Activated naive CD8-positive, alpha-beta T cell treated with anti-CD3 and anti-CD28 coated beads, Interleukin-2, amount 50 U/mL, for 16 hours (primary cell): ENCODE measurements around the gene SSTR3.

Source experiments
- DNase-seq: peaks from one replicate; pipeline ENCODE4 v3.0.0-alpha.2; 2020; ENCODE audit warnings: low read depth, low spot score

Gene SSTR3

DNA sequence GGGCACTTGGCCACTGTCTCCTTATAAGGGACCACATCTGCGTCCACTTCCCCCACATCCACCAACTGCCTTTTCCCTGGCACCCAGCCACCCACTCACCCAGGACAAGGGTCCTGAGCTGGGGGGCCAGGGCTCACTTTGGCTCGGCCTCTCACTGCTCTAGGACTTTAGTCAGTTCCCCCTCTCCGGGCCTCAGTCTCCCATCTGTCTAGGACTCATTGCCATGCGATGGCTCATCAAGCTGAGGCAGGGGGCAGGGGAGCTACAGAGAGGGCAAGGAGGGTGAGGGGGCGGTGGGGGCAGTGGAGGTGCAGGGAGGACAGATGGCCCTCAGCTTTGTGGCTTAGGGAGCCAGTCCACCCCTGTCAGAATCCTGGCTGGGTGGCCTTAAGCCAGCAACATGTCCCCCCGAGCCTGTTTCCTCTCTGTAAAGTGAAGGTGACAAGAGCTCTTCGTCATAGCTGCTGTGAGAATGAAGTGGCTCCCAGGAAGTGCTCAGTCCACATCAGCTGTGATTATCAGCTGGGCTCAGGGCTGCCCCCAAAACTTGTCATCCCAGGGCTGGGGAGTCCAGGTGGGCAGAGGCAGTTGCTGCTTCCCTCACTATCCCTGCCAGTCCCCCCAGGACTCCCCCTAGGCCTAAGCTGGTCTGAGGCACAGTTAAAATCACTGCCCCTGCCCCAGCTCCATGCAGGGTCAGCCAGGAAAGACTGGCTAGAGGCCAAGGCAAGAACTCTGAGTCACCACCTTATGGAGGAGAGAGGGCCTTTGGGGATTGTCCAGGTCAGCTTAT, 16.9 kb upstream of the SSTR3 start:
- no peak for DNase-seq

DNA sequence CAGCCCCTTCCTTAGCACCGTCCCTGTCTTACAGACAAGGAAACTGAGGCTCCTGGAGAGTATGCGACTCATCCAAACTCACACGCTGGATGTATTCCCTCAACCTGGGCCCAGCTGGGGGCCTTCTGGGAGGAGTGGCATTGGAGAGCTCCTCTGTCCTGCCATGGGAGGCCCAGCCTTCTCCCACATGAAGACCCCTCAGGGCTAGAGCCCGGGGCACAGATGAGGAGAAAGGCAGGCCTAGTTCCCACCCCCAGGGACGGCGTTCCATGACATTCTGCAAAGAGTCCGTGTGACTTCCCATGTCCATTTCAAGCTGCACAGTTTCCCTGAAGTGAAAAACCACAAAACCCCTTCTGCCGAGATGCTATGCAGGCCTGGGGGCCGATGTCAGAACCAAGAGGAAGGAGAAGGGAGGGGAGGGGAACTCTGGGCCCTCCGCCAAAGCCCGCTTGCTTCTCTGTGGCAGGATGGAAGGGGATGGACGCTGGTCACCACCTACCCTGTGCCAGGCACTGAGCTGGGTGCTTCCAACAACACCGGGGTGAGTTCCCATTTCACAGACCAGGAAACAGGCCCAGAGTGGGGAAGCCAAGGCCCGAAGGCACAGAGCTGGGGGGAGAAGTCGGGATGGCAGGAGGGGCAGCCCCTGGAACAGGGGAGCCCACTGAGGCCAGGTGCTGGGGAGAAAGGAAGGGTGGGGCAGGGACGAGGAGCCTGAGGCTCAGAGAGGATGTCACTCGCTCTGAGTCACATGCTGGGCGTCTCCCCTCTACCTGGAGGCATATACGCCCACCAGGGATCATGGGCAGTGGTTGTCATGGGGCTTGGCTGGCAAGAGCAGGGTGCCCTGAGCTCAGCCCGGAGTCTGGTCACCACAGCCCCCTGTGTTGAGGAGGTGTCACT, 16.1 kb upstream of the SSTR3 start:
- no peak for DNase-seq

- DNase-seq, result no peak
Measured at GRCh38 chr22:37226514-37226913, 14.2 kb upstream of the SSTR3 start.

DNA sequence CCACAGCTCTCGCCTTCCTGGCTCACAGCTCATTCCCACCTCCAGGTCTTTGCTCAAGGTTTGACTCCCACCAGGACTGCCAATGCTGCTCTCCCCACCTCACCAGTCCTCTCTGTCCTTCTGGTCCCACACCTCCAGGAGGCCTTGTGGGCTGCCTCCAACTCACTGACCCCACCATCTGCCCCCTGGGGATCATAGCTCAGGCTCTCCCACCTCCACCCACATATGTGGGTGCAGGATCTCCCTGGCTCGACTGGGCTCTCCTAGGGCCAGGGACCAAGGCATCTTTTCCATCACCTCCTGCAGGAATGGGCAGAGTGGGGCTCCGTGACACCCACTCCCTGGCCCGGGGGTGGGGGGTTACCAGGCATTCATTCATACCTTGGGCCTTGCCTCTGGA, 13.8 kb upstream of the SSTR3 start:
- DNase-seq, result no peak

DNA sequence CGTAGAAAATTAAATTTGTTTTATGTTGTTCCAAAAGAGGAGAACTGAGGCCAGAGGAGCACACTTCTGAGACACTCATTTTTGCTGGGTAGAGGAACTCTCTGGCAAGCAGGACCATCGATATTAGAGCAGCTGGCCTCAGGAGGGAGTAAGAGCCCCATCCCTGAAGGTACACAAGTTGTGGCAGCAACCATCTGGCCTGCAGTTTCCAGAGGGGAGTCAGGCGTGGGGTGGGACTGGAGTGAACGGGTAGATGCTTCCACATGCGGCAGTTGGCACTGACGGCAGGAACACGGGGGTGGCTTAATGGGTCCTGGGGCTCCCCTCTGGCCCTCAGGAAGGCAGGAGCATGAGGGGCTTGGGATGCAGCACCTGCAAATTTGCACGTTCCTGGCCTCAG, 13.2 kb upstream of the SSTR3 start:
- DNase-seq, result no peak

GRCh38 chr22:37224757-37225420, 12.6 kb upstream of the SSTR3 start:
- DNase-seq, result no peak

GRCh38 chr22:37223965-37224551, 11.8 kb upstream of the SSTR3 start:
- DNase-seq, result no peak

DNA sequence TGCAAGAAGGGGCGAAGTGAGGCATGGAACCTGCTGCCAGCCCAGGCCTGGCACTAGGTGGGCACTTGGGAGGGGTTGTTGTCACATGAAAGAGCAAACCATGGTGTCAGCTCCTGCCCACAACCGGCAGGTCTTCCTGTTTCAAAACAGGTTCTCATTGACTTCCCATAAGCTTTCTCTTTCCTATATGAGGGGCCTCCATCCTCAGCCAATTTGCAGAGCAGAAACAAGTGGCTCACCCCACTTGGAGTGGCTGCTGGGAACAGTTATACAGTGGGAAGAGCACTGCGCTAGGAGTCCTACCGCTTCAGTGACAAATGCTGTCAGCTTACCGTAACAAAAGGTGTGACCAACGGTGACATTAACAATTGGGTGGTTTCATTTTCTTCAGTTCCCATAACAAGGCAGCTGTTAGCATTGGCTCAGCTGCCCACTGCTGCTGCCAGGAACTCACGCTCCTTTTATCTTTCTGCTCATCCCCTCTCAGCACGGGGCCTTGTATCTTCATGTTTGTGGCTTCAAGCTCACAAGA, 10.2 kb upstream of the SSTR3 start:
- DNase-seq, result no peak

- DNase-seq, result no peak
Measured at GRCh38 chr22:37221424-37222333, 9.4 kb upstream of the SSTR3 start.

GRCh38 chr22:37220543-37220981, 8.3 kb upstream of the SSTR3 start:
- DNase-seq, result no peak

- no peak for DNase-seq
Measured at GRCh38 chr22:37219533-37219932, 7.3 kb upstream of the SSTR3 start.

- peak; percentile 62 for DNase-seq
Measured at GRCh38 chr22:37218771-37219411, 6.6 kb upstream of the SSTR3 start.

GRCh38 chr22:37218399-37218770, 6.1 kb upstream of the SSTR3 start:
- DNase-seq, result no peak

GRCh38 chr22:37215890-37216289, 3.6 kb upstream of the SSTR3 start:
- DNase-seq, result no peak

- DNase-seq, result no peak
Measured at GRCh38 chr22:37214731-37215030, 2.4 kb upstream of the SSTR3 start.

- no peak for DNase-seq
Measured at GRCh38 chr22:37213941-37214730, 1.9 kb upstream of the SSTR3 start.

- no peak for DNase-seq
Measured at GRCh38 chr22:37213218-37213855, 1.1 kb upstream of the SSTR3 start.

DNA sequence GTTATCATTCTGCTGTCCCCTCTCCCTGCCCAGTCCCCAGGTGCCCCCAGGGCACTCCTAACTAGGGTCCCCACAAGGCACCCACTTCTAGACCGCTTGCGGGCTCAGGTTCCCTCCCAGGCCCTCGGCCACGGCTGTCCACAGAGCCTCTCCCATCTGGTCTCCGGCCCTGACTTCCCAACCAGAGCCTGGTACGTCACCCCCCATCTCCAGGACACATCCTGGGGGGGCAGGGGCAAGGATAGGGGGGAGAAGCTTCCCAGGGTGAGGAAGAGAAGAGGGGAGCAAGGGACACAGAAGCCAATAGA, 457 bp downstream of the SSTR3 start:
- no peak for DNase-seq
